Natural killer cell treated with Interleukin-12 subunit alpha and Interleukin-12 subunit beta and Interleukin-15 and Interleukin-18, amount 100 ng/mL, for 72 hours (primary cell): ENCODE measurements around the gene SH3BP4. TPM values are rescaled to one million over a fixed set of nuclear protein-coding genes. Genes with fewer than 3 reads are reported as not detected.

Experiments
- ATAC-seq, 2 donors: fragments of 150-1000 bp; cut with Tn5 transposase in 1 of 2; sonication (Bioruptor Pico), chemical (Tn5 transposase) in 1 of 2; 2 replicates each; pipeline ENCODE4 v1.10.0; 2021
- DNase-seq: peaks from one replicate; pipeline ENCODE4 v3.0.0; 2022; ENCODE audit warnings: low spot score
- H3K27ac Mint-ChIP-seq, 2 donors: 1 replicate in 1 of 2; 2 replicates in 1 of 2; pipeline ENCODE4 v1.8.0; 2022; ENCODE audit warnings: mixed read lengths in 2 of 2, mild to moderate bottlenecking in 1 of 2, moderate library complexity in 1 of 2
- H3K27me3 Mint-ChIP-seq, 2 donors: 1 replicate in 1 of 2; 2 replicates in 1 of 2; pipeline ENCODE4 v1.8.0; 2022; ENCODE audit warnings: mixed read lengths in 2 of 2
- H3K36me3 Mint-ChIP-seq: one replicate; pipeline ENCODE4 v1.8.0; 2022; ENCODE audit warnings: mixed read lengths
- H3K4me1 Mint-ChIP-seq, 2 donors: 1 replicate in 1 of 2; 2 replicates in 1 of 2; pipeline ENCODE4 v1.8.0; 2022; ENCODE audit warnings: low read depth in 2 of 2, mixed read lengths in 2 of 2, mild to moderate bottlenecking in 1 of 2
- H3K4me3 Mint-ChIP-seq: one replicate; pipeline ENCODE4 v1.8.0; 2022; ENCODE audit warnings: mixed read lengths
- H3K9me3 Mint-ChIP-seq: 2 replicates; pipeline ENCODE4 v1.8.0; 2022; ENCODE audit warnings: mixed read lengths
- total RNA-seq, 2 donors: library from RNA; stranded (reverse); gene quantifications; one replicate each; pipeline ENCODE4 v1.2.3, GENCODE V29; 2022

The SH3BP4 gene
- total RNA-seq, 2 donors from 2014 or later, result not detected

GRCh38 chr2:234953116-234954031 is 1.6 kb downstream of the SH3BP4 start:
- H3K36me3 Mint-ChIP-seq, result no peaks in the 10 kb centered on the region
- DNase-seq (no peak), ATAC-seq (no peak)
- peaks cover 0 to 7% of the 10 kb centered on the region in 2 donors for H3K4me1 Mint-ChIP-seq
- H3K27ac Mint-ChIP-seq, result no peak overlapping the region
- peaks cover 46 to 59% of the 10 kb centered on the region in 2 donors for H3K27me3 Mint-ChIP-seq
- H3K9me3 Mint-ChIP-seq, result no peaks in the 10 kb centered on the region
- H3K4me3 Mint-ChIP-seq, result peak overlapping the region; percentile 34

- ATAC-seq, result no peak
- no peaks in the 10 kb centered on the region for H3K9me3 Mint-ChIP-seq
- H3K27ac Mint-ChIP-seq, result no peak overlapping the region
- H3K4me1 Mint-ChIP-seq, result peaks cover 0 to 7% of the 10 kb centered on the region in 2 donors
- H3K27me3 Mint-ChIP-seq, result peaks cover 41 to 48% of the 10 kb centered on the region in 2 donors
- DNase-seq, result no peak
- no peak overlapping the region for H3K4me3 Mint-ChIP-seq
- no peaks in the 10 kb centered on the region for H3K36me3 Mint-ChIP-seq
Measured at GRCh38 chr2:234954551-234954992, 2.8 kb downstream of the SH3BP4 start.

- DNase-seq (no peak), ATAC-seq (no peak)
- Mint-ChIP-seq H3K27ac (no peak overlapping the region), H3K9me3 (no peaks in the 10 kb centered on the region), H3K4me3 (no peak overlapping the region), H3K4me1 (peaks cover 0 to 7% of the 10 kb centered on the region in 2 donors), H3K36me3 (no peaks in the 10 kb centered on the region), H3K27me3 (peaks cover 36 to 42% of the 10 kb centered on the region in 2 donors)
Measured at GRCh38 chr2:234955091-234955591, 3.3 kb downstream of the SH3BP4 start.

GRCh38 chr2:234955971-234956509 is 4.2 kb downstream of the SH3BP4 start:
- H3K4me1 Mint-ChIP-seq, result peaks cover 0 to 3% of the 10 kb centered on the region in 2 donors
- DNase-seq (no peak), ATAC-seq (no peak)
- H3K4me3 Mint-ChIP-seq, result no peak overlapping the region
- H3K27me3 Mint-ChIP-seq, result peaks cover 31 to 37% of the 10 kb centered on the region in 2 donors
- no peak overlapping the region for H3K27ac Mint-ChIP-seq
- H3K9me3 Mint-ChIP-seq, result no peaks in the 10 kb centered on the region
- no peaks in the 10 kb centered on the region for H3K36me3 Mint-ChIP-seq

- Mint-ChIP-seq H3K27ac (no peak overlapping the region), H3K27me3 (peaks cover 28 to 33% of the 10 kb centered on the region in 2 donors), H3K4me1 (no peaks in the 10 kb centered on the region), H3K4me3 (no peak overlapping the region), H3K36me3 (no peaks in the 10 kb centered on the region), H3K9me3 (no peaks in the 10 kb centered on the region)
- ATAC-seq (no peak), DNase-seq (no peak)
Measured at GRCh38 chr2:234957834-234958135, 6.0 kb downstream of the SH3BP4 start.

GRCh38 chr2:234958311-234958710 is 6.5 kb downstream of the SH3BP4 start:
- ATAC-seq, result peak; percentile 33 to 41
- H3K27me3 Mint-ChIP-seq, result peaks cover 24 to 28% of the 10 kb centered on the region in 2 donors
- no peaks in the 10 kb centered on the region for H3K9me3 Mint-ChIP-seq
- H3K4me1 Mint-ChIP-seq, result no peaks in the 10 kb centered on the region
- H3K27ac Mint-ChIP-seq, result no peak overlapping the region
- H3K36me3 Mint-ChIP-seq, result no peaks in the 10 kb centered on the region
- DNase-seq, result no peak
- H3K4me3 Mint-ChIP-seq, result no peak overlapping the region

DNA sequence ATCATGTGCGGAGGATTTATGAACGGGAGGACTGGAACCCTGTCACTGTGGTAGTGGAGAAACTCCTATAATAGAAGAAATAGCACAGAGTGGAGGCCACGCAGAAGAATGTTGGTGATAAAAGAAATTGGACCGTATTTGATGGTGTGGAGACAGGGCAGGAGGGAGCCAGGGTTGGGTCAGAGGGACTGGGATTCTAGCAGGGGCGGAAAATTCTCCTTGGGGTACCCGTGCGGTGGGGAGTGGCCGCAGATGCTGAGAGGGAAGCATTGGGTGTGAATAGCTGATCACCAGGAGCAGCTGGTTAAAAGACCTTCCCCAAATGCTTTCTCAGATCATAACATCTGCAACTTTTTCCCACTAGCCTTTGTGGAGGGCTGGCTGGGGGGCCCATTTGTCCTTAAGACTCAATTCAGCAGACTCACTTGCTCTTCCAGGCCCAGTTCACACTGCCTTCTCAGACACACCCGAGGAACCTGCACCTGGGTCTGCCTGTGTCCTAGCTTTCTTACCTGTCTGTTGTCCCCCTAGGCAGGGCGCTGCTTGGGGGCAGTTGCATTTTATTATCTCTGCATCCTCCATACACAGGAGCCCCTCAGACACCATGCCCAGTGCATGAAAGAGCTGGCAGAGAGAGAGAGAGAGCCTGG is 7.1 kb downstream of the SH3BP4 start:
- Mint-ChIP-seq H3K9me3 (no peaks in the 10 kb centered on the region), H3K4me1 (no peaks in the 10 kb centered on the region), H3K27ac (no peak overlapping the region), H3K36me3 (no peaks in the 10 kb centered on the region), H3K27me3 (peaks cover 26% of the 10 kb centered on the region in 2 donors), H3K4me3 (no peak overlapping the region)
- ATAC-seq, result peak; percentile 15 to 36
- no peak for DNase-seq

DNA sequence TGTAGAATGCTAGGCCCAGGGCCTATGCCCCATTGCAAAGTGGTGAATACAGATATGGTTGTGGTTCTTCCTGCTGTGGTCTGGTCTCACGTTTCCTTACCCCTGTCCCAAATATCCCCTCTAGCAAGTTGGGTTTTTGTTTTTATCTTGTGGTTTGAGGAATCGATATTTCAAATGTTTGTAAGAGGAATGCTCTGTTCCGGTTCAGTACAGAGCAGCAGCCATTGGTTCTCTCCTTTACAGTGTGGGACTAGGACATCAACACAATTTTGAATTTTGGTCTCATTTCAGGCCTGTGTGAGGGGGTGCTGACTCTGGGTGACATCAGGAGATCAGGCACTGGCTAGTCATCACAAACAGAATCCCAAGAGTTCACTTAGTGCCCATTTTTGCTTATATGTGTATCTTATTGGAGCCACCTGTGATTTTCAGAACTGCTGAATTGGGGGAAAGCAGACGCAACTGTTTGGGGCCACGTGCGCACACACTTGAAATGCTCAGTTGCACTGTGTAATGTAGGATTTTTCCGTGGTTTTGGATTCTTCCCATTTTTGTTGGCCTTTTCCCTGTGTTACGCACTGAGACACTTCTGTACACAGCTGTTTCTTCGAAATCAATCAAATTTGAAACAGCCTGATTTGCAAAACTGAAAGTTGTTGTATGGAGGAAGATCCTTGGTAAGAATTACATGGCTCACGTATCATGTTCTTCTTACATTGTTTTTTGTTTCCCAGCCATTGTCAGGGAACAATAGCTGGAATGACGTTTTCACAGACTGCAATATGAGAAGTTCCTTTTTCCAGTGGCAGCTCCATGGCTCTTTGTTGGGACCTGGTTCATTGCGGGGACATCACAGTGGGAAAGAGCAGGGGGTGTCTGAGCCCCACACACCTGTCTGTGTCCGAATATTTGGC is 8.6 kb downstream of the SH3BP4 start:
- Mint-ChIP-seq H3K27ac (no peak overlapping the region), H3K4me3 (no peak overlapping the region), H3K4me1 (no peaks in the 10 kb centered on the region), H3K27me3 (peaks cover 18 to 20% of the 10 kb centered on the region in 2 donors), H3K36me3 (no peaks in the 10 kb centered on the region), H3K9me3 (no peaks in the 10 kb centered on the region)
- no peak for ATAC-seq
- DNase-seq, result no peak

- H3K36me3 Mint-ChIP-seq, result no peaks in the 10 kb centered on the region
- H3K9me3 Mint-ChIP-seq, result no peaks in the 10 kb centered on the region
- H3K27ac Mint-ChIP-seq, result no peak overlapping the region
- DNase-seq (no peak), ATAC-seq (no peak)
- peaks cover 14 to 26% of the 10 kb centered on the region in 2 donors for H3K27me3 Mint-ChIP-seq
- no peaks in the 10 kb centered on the region for H3K4me1 Mint-ChIP-seq
- no peak overlapping the region for H3K4me3 Mint-ChIP-seq
Measured at GRCh38 chr2:234961784-234962183, 10.0 kb downstream of the SH3BP4 start.

- DNase-seq (no peak), ATAC-seq (no peak)
- H3K36me3 Mint-ChIP-seq, result no peaks in the 10 kb centered on the region
- H3K4me1 Mint-ChIP-seq, result no peaks in the 10 kb centered on the region
- H3K27ac Mint-ChIP-seq, result no peak overlapping the region
- H3K4me3 Mint-ChIP-seq, result no peak overlapping the region
- peaks cover 13 to 19% of the 10 kb centered on the region in 2 donors for H3K27me3 Mint-ChIP-seq
- H3K9me3 Mint-ChIP-seq, result no peaks in the 10 kb centered on the region
Measured at GRCh38 chr2:234963773-234964615, 12.2 kb downstream of the SH3BP4 start.

GRCh38 chr2:234964631-234965461 is 13.0 kb downstream of the SH3BP4 start:
- H3K27ac Mint-ChIP-seq, result no peak overlapping the region
- H3K36me3 Mint-ChIP-seq, result no peaks in the 10 kb centered on the region
- DNase-seq (no peak), ATAC-seq (peak in 1 of 2 donors; percentile 30)
- H3K9me3 Mint-ChIP-seq, result no peaks in the 10 kb centered on the region
- peaks cover 18 to 27% of the 10 kb centered on the region in 2 donors for H3K27me3 Mint-ChIP-seq
- peaks cover 0 to 2% of the 10 kb centered on the region in 2 donors for H3K4me1 Mint-ChIP-seq
- H3K4me3 Mint-ChIP-seq, result no peak overlapping the region

GRCh38 chr2:234966340-234966739 is 14.5 kb downstream of the SH3BP4 start:
- peaks cover 0 to 5% of the 10 kb centered on the region in 2 donors for H3K4me1 Mint-ChIP-seq
- H3K27ac Mint-ChIP-seq, result no peak overlapping the region
- no peaks in the 10 kb centered on the region for H3K36me3 Mint-ChIP-seq
- peaks cover 23 to 37% of the 10 kb centered on the region in 2 donors for H3K27me3 Mint-ChIP-seq
- DNase-seq, result no peak
- ATAC-seq, result no peak
- H3K9me3 Mint-ChIP-seq, result no peaks in the 10 kb centered on the region
- no peak overlapping the region for H3K4me3 Mint-ChIP-seq
